HG03280 (cell line): ENCODE data around the gene FAM24B.
"Not testable (repeated sequence)": the region's sequence is repeated elsewhere in the genome, so short reads cannot be mapped to it uniquely, and the experiment has no call there.

Experiments used
- ATAC-seq: cut with Tn5 transposase; IDR thresholded peaks from one replicate; pipeline ENCODE4 v1.9.1; 2021; ENCODE audit warnings: mild to moderate bottlenecking, moderate library complexity; ENCODE audit not compliant: unreplicated experiment

Gene FAM24B, protein sequence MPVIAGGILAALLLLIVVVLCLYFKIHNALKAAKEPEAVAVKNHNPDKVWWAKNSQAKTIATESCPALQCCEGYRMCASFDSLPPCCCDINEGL

GRCh38 chr10:122879339-122880273 is at the start of gene FAM24B:
Gene FAM24B, minus strand, starts transcription at chr10:122879581. Its CDS starts 29,066 bp downstream, at chr10:122850515.
- ATAC-seq, result peak; percentile 84

GRCh38 chr10:122915700-122916099 is 36.3 kb upstream of the FAM24B start:
- ATAC-seq, result no peak

DNA sequence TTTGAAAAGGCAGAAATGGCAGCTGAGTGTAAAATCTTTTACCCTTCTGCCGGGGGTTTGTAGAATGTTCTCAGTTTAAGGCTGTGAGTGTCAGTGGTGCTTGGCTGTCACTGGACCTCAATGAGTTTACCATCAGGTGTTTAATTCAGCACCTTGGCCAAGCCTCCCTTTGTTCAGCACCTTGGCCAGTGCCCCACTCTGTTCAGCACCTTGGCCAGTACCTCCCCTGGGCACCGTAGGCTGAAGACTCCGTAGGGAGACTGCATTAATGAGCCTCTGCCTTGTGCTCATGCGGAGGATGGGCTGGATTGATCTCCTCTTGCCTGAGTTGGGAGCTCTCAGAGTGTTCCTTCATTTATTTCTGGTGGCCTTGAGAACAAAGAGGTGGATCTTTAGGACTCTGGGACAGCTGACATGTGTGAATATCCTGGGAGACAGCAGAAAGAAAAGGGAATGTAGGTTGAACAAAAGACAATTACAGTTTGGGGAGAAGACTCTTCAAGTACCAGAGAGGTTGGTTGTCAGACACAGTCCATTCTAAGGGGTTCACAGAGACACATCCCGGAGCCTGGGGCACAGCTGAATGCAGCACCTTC is 32.6 kb upstream of the FAM24B start:
- ATAC-seq, result no peak

DNA sequence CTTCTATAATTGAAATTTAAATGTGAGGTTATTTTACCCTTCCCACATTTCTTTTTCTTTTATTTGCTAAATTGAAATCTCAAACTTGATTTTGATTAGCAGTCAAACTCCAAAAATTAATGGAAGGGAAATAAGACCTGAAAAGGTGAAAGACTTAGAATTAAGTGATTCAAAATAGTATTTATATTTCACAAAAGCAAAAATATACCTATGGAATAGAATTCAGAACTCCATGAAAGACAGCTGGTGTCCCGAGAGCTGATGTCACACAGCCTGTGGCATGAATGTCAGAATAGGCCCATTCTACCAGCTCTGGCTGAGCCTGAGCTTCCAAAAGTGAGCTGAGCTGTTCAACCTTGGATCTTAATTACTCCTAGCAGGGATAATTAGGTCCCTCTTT is 30.9 kb upstream of the FAM24B start, which contains the start of gene FAM24A:
TSS of gene FAM24A (plus strand) at position 301 of the 400 bp plus-strand sequence. CDS start 1,025 bp downstream, outside the sequence.
- no peak for ATAC-seq

- not testable (repeated sequence) for ATAC-seq
Measured at GRCh38 chr10:122903861-122904260, 24.5 kb upstream of the FAM24B start.

DNA sequence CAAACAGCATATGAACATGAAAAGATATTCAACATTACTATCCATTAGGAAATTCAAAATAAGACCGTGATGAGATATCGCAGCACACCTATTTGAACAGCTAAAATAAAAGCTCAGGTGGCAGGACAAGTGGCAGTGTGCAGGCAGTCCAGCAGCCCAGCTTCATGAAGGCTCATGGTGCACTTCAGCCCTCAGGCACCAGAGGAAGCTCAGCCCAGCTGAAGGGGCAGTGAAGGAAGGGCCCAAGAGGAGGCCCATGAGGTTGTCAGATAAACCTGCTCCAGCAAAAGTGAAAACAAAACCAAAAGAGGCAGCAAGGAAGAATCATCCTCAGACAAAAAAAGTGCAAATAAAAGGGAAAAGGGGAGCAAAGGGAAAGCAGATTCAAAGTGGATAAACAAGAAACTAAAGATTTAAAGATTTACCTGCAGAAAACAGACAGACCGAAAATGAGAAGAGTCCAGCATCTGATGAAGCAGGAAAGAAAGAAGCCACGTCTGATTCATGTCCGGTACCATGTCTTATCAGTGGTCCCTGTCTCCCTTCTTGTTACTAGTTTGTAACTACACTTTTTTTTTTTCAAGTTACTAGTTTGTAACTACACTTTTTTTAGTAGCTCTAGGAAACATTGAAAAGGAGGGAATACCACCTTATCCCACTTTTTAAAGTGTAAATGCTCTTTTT is 15.0 kb upstream of the FAM24B start:
- ATAC-seq, result no peak

- ATAC-seq, result no peak
Measured at GRCh38 chr10:122884166-122884565, 4.8 kb upstream of the FAM24B start.

GRCh38 chr10:122882766-122883165 is 3.4 kb upstream of the FAM24B start:
- ATAC-seq, result no peak

GRCh38 chr10:122878799-122879338 is 512 bp downstream of the FAM24B start:
- ATAC-seq, result peak; percentile 17

DNA sequence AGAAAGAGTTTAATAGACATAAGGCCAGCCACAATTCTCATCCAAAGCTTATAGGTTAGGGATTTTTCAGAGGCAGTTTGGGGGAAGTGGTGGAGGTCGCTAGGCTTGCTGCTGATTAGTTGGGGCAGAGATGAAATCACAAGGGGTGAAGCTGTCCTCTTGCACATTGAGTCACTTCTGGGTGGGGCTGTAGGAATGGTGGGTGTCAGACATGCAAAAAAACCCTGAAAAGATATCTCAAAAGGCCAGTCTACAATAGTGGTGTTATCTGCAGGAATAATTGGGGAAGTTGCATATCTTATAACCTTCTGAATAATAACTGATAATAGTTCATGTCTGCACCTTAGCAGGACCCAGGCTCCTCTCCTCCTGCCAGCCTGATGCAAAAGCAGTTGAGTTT is 2.1 kb downstream of the FAM24B start:
- no peak for ATAC-seq

- no peak for ATAC-seq
Measured at GRCh38 chr10:122876467-122876855, 2.9 kb downstream of the FAM24B start.

DNA sequence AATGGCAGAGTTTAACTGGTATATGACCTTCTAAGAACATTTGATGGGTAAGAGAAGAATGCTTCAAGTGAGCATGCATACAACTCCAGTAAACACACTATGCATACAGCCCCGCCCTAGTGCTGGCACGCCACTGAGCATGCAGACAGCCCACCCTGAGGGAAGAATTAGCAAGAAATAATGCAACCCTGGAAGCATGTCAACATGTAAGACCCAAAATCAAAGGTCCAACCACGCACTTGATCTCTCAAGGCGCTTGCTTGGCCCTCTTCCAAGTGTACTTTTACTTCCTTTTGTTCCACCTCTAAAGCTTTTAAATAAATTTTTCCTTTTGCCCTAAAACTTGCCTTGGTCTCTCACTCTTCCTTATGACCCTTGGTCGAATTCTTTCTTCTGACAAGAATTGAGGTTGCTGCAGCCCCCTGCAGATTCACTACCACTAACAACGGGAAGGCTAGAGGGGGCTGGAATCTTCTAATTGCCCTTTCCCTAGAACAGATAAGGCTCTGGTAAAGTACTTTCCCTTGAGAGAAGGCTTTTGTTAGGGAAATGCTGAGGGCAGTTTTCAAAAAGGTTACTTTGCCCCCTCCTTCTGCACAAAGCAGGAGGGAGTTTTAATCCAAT is 3.4 kb downstream of the FAM24B start:
- no peak for ATAC-seq

GRCh38 chr10:122871947-122872346 is 7.4 kb downstream of the FAM24B start:
- not testable (repeated sequence) for ATAC-seq

DNA sequence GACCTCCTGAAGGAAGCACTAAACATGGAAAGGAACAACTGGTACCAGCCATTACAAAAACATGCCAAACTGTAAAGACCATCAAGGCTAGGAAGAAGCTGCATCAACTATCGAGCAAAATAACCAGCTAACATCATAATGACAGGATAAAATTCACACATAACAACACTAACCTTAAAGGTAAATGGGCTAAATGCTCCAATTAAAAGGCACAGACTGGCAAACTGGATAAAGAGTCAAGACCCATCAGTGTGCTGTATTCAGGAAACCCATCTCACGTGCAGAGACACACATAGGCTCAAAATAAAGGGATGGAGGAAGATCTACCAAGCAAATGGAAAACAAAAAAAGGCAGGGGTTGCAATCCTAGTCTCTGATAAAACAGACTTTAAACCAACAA is 10.6 kb downstream of the FAM24B start:
- ATAC-seq, result not testable (repeated sequence)

DNA sequence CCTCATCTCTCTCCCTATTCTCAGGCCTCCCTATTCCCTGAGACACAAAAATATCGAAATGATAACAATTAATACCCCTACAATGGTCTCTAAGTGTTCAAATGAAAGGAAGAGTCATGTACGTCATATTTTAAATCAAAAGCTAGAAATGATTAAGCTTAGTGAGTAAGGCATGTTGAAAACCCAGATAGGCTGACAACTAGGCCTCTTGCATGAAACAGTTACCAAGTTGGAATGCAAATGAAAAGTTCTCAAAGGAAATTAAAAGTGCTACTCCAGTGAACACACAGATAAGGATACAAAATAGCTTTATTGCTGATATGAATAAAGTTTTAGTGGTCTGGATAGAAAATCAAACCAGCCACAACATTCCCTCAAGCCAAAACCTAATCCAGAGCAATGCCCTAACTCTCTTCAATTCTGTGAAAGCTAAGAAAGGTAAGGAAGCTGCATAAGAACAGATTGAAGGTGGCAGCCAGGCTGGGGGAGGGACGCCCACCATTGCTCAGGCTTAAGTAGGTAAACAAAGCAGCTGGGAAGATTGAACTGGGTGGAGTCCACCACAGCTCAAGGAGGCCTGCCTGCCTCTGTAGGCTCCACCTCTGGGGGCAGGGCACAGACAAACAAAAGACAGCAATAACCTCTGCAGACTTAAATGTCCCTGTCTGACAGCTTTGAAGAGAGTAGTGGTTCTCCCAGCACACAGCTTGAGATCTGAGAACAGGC is 12.5 kb downstream of the FAM24B start:
- not testable (repeated sequence) for ATAC-seq

DNA sequence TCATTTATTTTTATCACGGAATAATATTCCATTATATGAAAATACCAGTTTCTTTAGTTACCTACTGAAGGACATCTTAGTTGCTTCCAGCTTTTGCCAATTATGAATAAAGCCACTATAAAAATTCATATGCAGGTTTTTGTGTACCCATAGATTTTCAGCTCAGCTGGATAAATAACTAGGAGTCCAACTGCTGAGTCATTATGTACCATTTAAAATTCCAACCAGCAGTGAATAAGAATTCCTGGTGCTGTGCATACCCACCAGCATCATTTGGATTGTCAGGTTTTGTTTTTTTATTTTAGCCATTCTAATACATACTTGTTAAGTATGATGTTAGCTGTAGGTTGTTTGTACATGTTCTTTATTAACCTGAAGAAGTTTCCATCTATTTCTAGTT is 14.5 kb downstream of the FAM24B start:
- ATAC-seq, result no peak

GRCh38 chr10:122864194-122864592 is 15.2 kb downstream of the FAM24B start:
- ATAC-seq, result no peak

GRCh38 chr10:122863216-122864193 is 15.9 kb downstream of the FAM24B start:
- ATAC-seq, result no peak

GRCh38 chr10:122861711-122862161 is 17.6 kb downstream of the FAM24B start:
- ATAC-seq, result no peak
